ENCODE data around the gene COMMD7. TPM values are rescaled to one million over a fixed set of nuclear protein-coding genes. Genes with fewer than 3 reads are reported as not detected.

The COMMD7 gene
- total RNA-seq, 1 experiment from 2014 or later, result 23.5 TPM

- intact Hi-C loops (cut with micrococcal nuclease; ENCODE audit: unreplicated experiment), result no loop called here
- no TSS peak for BruUV-seq (replicated peaks)
- H3K36me3 ChIP-seq (ENCODE audit: insufficient read depth, low read length, poor library complexity, severe bottlenecking), result no peaks in the 10 kb centered on the region
- ChIA-PET CTCF (no interaction called here), POLR2A (ENCODE audit: low non-redundant PET) (no interaction called here)
- H3K27ac ChIP-seq (ENCODE audit: low read depth, low read length, poor library complexity, severe bottlenecking), result no peak overlapping the region
- no peak overlapping the region for H3K4me3 ChIP-seq (ENCODE audit: low read depth, low read length, poor library complexity, severe bottlenecking)
- no peak for DNase-seq (ENCODE audit: low spot score)
- peaks cover 4% of the 10 kb centered on the region for H3K4me1 ChIP-seq (ENCODE audit: insufficient read depth, low read length, poor library complexity, severe bottlenecking)
- no peaks in the 10 kb centered on the region for H3K27me3 ChIP-seq (replicated peaks; ENCODE audit: insufficient read depth, low read depth, low read length, poor library complexity)
- H3K9me3 ChIP-seq (ENCODE audit: low read depth, low read length, poor library complexity, severe bottlenecking), result no peaks in the 10 kb centered on the region
- TF ChIP-seq CTCF (conservative IDR thresholded peaks at IDR 0.05; ENCODE audit: low read depth, low read length) (no peak), EZH2 (IDR thresholded peaks at IDR 0.05; ENCODE audit: borderline replicate concordance, low read depth, low read length, poor library complexity, severe bottlenecking) (no peak)
Observed at GRCh38 chr20:32787168-32787567, 43.9 kb upstream of the COMMD7 start.

- no peaks in the 10 kb centered on the region for H3K27me3 ChIP-seq (replicated peaks; ENCODE audit: insufficient read depth, low read depth, low read length, poor library complexity)
- BruUV-seq (replicated peaks), result no TSS peak
- CTCF ChIA-PET, result no interaction called here
Observed at GRCh38 chr20:32786059-32786760, 42.9 kb upstream of the COMMD7 start.

GRCh38 chr20:32784369-32785080 is 41.3 kb upstream of the COMMD7 start:
- ChIA-PET POLR2A (ENCODE audit: low non-redundant PET) (interaction anchor here (0.6 kb wide), 2 partner anchors 24 to 1058 kb away, joined by 3 to 10 read pairs; no protein-coding TSS in a partner anchor), CTCF (no interaction called here)

More at GRCh38 chr20:32786059-32786760, 42.9 kb upstream of the COMMD7 start:
- intact Hi-C loops (cut with micrococcal nuclease; ENCODE audit: unreplicated experiment), result no loop called here
- TF ChIP-seq CTCF (conservative IDR thresholded peaks at IDR 0.05; ENCODE audit: low read depth, low read length) (no peak), EZH2 (IDR thresholded peaks at IDR 0.05; ENCODE audit: borderline replicate concordance, low read depth, low read length, poor library complexity, severe bottlenecking) (no peak)
- POLR2A ChIA-PET (ENCODE audit: low non-redundant PET), result no interaction called here
- Histone ChIP-seq H3K36me3 (ENCODE audit: insufficient read depth, low read length, poor library complexity, severe bottlenecking) (no peaks in the 10 kb centered on the region), H3K27ac (ENCODE audit: low read depth, low read length, poor library complexity, severe bottlenecking) (no peak overlapping the region), H3K9me3 (ENCODE audit: low read depth, low read length, poor library complexity, severe bottlenecking) (no peaks in the 10 kb centered on the region), H3K4me1 (ENCODE audit: insufficient read depth, low read length, poor library complexity, severe bottlenecking) (no peaks in the 10 kb centered on the region), H3K4me3 (ENCODE audit: low read depth, low read length, poor library complexity, severe bottlenecking) (no peak overlapping the region)
- no peak for DNase-seq (ENCODE audit: low spot score)

More at GRCh38 chr20:32784369-32785080, 41.3 kb upstream of the COMMD7 start:
- H3K4me3 ChIP-seq (ENCODE audit: low read depth, low read length, poor library complexity, severe bottlenecking), result no peak overlapping the region
- H3K4me1 ChIP-seq (ENCODE audit: insufficient read depth, low read length, poor library complexity, severe bottlenecking), result peaks cover 4% of the 10 kb centered on the region
- DNase-seq (ENCODE audit: low spot score), result no peak
- intact Hi-C loops (cut with micrococcal nuclease; ENCODE audit: unreplicated experiment), result no loop called here
- H3K36me3 ChIP-seq (ENCODE audit: insufficient read depth, low read length, poor library complexity, severe bottlenecking), result no peaks in the 10 kb centered on the region
- H3K9me3 ChIP-seq (ENCODE audit: low read depth, low read length, poor library complexity, severe bottlenecking), result no peaks in the 10 kb centered on the region
- H3K27me3 ChIP-seq (replicated peaks; ENCODE audit: insufficient read depth, low read depth, low read length, poor library complexity), result no peaks in the 10 kb centered on the region
- TF ChIP-seq CTCF (conservative IDR thresholded peaks at IDR 0.05; ENCODE audit: low read depth, low read length), result no peak
- TF ChIP-seq EZH2 (IDR thresholded peaks at IDR 0.05; ENCODE audit: borderline replicate concordance, low read depth, low read length, poor library complexity, severe bottlenecking), result no peak
- BruUV-seq (replicated peaks), result no TSS peak
- H3K27ac ChIP-seq (ENCODE audit: low read depth, low read length, poor library complexity, severe bottlenecking), result no peak overlapping the region
